ENCODE measurements around the gene RPTOR.

RPTOR gene

DNA sequence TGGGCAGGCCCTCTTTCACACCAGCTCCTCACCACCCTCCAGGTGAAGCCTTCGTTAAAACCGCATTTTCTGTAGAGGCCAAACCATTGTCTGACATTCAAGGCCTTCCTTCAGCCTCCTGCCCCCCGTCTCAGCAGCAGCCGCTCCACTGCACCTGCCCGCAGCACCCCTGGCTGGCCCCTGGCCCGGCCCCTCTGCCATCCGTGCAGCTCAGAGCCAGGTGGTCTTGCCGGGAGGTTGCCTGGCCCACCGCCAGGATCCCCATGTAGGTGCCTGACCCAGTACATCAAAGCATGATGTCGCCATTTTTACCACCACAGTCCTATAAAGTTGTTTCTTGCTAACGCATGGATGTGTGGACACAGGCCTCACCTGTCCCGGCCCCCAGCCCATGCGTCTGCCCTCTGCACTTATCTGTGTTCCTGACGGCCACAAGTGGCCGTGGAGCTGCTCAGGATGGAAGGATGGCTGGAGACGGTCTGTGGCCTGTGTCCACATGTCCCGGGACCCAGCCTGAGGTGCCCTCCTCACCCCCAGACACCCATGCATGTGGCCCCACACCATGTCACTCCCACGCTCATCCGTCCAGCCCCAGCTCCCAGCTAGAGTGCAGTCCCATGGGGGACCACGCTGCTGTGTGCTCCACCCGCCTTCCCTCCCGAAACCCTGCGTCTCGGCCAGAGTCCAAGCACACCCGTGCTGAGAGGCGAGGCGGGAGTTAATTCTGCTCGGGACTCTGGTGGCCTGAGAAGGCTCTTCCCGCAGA, 357.7 kb downstream of the RPTOR start:
- no peak overlapping the region for H3K4me3 ChIP-seq (ENCODE audit: low read depth, low read length)

DNA sequence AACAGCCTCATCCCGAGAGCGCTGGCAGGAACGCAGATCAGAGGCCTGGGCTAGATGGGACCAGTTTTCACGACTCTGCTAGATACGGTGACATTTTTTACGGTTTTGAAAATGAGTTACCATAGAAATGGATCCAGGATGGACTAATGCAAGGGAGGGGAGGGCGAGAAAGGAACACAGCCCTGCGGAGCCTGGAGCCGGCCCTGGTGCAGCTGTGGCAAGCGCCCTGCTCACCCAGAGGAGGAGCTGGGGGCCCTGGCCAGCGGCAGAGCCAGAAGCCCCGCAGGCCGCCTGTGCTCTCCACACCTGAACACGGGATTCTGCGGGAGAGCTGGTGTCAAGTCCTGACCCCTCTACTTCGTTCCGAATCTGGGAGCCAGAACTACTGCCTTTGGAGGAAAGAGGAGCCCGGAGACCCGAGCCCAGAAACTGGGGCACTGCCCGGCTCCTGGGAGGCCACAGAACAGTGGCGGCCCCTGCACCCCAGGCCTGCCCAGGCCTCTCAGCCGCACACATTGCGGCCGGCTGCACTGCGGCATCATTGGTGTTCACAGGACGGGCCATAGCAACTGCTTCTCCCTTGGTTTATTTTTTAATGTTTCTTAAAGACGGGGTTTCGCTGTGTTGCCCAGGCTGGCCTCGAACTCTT, 358.4 kb downstream of the RPTOR start:
- H3K4me3 ChIP-seq (ENCODE audit: low read depth, low read length): no peak overlapping the region

DNA sequence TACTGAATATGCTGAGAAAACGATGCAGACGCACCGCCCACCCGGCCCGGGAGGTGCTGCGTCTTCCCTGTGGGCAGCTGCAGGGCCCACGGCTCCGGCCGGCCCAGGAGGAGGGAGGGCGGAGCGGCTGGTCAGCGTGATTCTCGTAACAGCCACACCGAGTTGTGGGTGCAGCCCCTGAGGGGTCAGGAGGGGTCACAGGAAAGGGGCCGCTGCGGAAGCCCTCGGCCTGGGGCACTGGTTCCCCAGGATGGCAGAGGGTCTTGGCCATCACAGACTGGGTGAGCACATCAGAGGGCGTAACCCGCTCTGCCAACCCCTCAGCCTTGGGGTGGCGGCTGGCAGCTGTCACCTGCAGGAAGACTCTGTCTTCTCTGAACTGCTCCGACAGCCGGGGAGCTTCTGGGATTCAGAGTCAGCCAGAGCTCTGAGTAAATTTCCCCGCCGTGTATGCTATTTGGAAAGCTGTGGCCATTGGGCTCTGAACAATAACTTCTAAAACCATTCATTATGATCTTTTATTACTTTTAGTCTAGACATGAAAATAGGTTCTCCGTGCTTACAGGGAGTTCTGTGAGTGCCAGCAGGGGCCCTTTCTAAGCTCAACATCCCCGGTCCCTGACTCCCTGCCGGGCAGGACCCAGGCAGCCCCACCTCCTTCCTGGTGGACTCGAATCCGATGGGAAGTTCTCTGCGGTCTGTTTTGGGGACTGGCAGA, 359.6 kb downstream of the RPTOR start:
- no peak overlapping the region for H3K4me3 ChIP-seq (ENCODE audit: low read depth, low read length)

DNA sequence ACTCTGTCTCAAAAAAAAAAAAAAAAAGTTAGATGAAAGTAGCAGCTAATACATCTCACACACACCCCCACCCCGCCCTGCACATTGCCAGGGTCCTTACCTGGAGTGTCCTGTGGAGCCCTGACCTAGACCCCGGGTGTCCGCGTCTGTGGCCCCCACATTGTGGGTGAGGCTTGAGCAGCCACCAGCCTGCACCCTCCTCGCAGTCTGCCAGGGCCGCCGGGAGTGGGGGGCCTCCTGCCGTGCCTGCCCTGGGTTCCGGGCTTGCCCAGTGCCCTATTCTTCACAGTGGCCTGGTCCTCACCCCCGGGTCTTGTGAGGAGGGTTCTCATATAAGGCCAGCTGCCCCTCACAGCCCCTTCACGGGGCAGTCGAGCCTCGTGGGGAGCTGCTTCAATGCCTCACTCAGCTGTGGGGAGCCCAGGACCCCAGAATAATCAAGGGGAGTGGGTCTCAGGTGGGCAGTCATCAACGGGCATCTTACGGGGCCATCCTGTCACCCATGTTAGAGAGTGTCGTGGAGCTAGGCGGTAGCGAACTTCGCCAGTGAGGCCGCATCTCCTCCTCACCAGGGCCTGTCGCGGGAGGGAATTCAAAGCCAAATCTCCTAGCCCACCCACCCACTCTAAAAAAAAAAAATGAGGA, 361.1 kb downstream of the RPTOR start:
- no peak overlapping the region for H3K4me3 ChIP-seq (ENCODE audit: low read depth, low read length)

DNA sequence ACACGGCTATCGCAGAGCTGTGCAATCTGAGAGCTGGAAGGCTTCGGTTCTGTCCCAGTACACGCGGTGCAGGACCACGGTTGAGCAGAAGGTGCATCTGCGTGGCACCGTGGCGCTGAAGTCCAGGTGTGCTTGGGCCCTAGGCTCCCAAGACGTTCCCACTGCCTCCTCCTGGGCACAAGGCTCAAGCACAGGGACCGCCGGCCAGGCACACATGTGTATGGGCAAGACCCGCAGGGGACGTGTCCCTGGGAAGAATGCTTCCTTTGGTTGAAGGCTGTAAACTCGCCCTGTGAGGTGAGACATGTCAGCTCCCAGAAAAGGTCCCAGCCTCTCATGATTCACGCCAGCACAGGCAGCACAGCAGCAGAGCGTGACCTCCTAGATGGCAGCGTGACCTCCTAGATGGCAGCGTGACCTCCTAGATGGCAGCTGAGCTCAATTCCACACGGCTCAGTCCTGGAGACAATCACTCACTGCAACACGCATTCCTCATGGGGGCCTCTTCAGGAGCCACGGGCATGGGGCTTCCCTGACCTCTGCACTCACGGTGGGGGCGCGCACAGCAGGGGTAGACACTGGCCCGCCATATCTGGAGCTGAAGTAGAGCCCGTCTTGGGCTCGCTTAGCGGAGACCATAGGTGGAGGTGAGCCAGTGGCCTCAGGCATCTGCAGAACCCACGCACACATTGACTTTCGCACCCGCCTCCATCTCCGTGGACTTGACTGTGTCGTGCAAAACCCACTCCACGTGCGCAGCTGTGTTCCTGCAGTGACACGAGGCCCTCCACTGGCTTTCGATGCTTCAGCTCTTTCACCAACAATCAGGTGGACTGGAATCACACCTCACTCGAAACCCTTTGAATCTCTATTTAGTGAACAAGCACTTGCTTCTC, 362.0 kb downstream of the RPTOR start:
- no peak overlapping the region for H3K4me3 ChIP-seq (ENCODE audit: low read depth, low read length)

DNA sequence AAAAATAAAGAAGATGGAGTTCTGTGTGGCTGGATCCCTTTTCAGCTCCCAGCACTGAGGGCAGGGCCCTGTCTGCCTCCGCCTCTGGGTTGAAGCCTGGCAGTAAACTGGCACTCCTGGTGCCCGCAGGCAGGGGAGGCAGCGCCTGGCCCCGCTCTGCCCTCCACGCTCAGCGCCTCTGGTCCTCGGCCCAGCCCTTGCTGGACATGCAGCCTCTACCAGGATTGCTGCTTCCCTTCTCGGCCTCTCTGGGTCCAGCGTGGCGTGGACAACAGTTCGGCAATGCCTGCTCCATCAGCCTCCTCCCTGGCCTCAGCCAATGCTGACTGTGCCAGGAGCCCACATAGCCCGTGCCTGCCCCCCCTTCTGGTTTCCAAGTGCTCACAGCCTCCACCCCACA, 362.6 kb downstream of the RPTOR start:
- H3K4me3 ChIP-seq (ENCODE audit: low read depth, low read length): no peak overlapping the region

DNA sequence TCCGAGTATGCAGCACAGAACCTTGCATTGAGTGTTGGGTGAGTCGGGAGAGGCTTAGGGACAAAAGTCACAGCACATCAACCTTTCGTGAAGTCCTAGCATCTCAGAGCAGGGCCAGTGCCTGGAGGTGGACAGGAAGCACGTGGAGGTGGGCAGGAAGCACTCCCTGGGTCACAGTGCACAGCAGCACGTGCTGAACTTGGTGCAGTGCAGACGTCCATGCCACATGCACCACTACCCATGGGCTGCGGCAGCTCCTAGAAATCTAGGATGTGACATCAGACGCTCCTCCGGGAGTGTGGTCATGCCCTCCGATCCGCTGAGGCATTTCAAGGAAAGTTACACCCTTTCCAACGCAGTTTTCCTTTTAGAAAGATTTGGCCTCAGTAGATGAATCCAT, 363.6 kb downstream of the RPTOR start:
- H3K4me3 ChIP-seq (ENCODE audit: low read depth, low read length): no peak overlapping the region

DNA sequence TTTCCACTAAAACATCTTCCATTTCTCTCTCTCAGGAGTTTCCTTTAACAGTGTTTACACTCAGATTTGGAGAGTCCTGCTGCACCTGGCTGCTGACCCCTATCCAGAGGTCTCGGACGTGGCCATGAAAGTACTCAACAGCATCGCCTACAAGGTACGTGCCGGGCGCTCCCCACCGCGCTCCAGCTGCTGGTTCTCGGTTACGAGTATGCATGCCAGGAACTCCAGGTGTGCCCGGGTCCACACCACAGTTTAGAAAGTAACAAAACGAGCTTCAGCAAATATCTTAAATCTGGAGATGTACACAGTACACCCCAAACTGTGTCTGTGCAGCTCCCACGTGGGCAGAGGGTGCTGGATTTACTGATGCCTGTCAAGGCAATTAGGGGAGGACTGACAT, 364.1 kb downstream of the RPTOR start:
- no peak overlapping the region for H3K4me3 ChIP-seq (ENCODE audit: low read depth, low read length)

DNA sequence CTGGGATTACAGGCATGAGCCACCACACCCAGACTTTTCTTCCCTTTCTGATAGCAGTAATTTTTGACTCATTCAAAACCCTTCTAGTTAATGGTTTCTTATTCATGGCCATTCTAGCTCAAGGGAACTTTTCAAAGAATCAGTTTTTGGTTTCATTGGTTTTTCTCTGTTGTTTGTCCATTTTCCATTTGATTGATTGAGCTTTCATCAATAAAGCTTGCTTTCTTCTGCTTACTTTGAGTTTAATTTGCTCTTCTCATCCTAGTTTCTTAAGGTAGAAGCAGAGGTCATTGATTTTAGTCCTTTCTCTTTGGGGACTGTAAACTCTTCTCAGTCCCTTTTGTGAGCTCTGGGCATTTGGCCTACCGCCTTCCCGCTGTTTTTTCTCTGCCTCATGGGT, 365.0 kb downstream of the RPTOR start:
- no peak overlapping the region for H3K4me3 ChIP-seq (ENCODE audit: low read depth, low read length)

DNA sequence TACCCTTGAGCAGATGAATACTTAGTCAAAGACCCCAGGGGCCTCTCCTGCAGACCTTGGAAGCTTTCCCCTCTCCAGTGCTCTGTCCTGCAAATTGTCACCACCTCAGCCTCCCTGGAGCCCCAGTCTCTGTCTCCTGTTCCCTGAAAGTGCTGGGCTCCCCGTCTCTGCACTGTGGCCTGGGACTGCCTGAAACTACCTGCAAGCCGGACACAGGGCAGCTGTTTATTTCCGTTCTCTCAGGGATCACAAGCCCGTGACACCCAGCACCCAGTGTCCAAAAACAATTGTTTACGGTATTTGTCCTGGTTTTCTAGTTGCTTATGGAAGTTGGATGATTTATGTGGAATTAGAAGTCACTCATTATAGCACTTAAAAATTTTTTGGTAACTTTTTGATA, 365.4 kb downstream of the RPTOR start:
- H3K4me3 ChIP-seq (ENCODE audit: low read depth, low read length): no peak overlapping the region

DNA sequence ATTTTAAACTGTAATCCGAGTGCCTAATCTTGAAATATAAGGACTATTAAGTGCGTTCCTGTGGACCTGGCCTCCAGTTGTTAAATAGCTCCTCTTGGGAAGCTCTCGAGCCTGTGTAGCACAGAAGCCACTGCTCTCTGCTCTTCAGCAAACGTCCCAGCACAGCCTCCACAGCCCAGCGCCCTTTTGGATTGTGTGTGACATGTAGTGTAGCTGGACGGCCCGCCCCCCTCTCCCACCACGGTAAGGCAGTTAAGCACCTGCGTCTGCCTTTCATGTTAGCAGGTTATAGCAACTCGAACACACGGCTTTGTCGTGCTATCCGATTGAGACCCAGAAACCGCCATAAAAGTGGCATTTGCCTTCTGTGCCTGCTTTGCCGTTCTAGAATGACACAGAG, 367.8 kb downstream of the RPTOR start:
- no peak overlapping the region for H3K4me3 ChIP-seq (ENCODE audit: low read depth, low read length)

DNA sequence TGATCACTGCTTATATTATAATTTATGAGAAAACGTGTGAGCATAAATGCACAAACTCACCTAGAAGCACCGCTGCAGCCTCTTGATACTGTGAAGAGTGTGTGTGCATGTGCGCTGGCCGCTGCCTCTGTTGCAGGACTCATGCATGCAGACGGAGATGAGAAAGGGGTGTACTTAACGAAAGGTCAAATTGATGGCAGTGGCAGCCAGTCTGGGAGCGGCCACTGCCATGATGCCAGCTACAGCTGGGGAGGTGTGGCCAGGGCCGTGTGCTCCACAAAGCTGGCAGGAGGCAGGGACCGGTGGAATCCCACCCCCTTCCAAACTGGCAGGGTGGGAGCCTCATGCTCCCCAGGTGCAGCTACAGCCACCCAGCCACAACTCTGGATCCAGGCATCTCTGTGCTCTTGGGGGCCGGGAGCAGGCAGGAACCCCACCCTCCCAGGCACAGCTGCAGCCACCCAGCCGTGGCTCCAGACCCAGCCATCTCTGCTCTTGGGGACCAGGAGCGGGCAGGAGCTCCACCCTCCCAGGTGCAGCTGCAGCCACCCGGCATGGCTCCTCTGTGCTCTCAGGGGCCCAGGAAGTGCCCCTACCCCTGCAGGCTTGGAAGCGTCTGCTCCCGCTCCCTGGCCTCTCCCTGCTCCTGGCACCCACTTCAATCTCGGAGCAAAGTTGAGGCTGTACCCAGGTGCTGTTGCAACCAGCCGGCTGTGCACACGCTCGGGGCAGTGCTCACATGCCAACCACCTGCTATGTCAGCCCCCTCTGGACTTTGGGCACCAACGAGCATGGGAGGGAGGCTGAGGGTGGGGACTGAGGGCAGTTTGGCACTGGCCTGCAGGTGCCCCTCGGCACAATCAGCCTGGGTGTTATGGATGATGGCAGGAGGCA, 369.5 kb downstream of the RPTOR start:
- H3K4me3 ChIP-seq (ENCODE audit: low read depth, low read length): no peak overlapping the region

DNA sequence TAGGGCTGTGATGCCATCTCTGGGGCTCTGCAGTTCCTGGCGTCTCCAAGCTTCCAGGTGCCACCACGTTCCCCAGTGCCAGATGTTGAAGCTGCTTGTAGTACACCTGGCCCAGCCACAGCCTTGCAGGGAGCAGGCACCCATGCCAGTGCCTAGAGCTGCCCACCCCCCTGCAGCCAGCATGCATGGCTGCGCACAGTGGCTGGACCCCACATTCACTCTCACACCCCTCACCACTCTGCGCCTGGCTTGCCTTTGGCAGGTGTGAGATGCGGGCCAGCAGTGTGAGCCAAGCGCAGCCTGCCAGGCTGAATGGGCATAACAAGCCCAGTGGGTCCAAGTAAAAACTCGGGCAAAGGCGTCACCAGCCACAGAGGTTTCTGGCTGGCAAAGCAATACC, 371.6 kb downstream of the RPTOR start:
- H3K4me3 ChIP-seq (ENCODE audit: low read depth, low read length): no peak overlapping the region

DNA sequence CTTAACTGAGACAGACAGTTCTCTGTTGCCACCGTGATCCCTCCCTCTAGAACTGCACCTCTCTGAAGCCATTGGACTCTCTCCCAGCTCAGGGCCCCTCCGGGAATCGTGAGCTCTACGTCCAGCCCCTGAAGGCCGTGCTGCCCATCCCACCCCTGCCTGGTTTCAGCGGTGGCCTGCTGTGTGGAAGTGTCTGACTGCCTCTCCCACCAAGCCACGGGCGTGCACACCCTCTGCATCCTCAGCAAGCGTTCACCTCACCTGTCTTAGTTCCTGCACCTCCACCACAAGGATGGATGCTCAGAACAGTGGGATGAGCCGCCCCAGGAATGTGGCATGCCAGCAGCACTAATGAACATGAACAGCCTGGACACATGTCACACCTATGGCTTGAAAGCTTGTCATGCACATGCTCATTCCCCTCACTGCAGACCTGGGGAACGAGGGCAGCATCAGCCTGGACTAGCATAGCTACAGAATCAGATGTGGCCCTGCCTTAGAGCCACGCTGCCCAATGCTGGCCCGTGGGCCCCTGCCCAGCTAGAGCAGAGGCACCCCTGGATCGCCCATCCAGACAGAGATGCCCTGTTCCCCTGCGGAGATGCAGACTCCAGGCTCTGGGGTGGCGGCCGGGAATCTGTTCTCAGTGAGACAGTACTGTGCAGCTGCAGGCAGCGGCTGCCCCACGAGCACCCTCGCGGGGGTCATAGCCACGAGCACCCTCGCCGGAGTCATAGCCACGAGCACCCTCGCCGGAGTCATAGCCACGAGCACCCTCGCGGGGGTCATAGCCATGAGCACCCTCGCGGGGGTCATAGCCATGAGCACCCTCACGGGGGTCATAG, 373.3 kb downstream of the RPTOR start:
- H3K4me3 ChIP-seq (ENCODE audit: low read depth, low read length): no peak overlapping the region

DNA sequence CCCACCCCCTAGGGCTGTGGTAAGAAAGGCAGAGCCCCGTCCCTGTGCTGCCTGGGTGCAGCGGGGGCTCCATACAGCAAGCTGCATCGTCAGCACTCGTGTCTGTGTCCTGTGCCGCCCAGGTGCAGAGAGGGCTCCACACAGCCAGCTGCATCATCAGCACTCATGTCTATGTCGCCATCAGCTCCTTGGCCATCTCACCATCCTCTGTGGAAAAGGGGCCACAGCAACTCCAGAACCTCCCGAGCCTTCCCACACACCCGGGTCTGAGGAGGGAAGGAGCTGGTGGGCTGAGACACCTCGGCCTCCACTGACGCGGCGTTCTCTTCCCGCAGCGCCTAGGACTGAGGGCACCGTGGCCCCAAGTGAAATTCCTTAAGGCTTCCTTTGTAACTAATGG, 374.1 kb downstream of the RPTOR start:
- no peak overlapping the region for H3K4me3 ChIP-seq (ENCODE audit: low read depth, low read length)

DNA sequence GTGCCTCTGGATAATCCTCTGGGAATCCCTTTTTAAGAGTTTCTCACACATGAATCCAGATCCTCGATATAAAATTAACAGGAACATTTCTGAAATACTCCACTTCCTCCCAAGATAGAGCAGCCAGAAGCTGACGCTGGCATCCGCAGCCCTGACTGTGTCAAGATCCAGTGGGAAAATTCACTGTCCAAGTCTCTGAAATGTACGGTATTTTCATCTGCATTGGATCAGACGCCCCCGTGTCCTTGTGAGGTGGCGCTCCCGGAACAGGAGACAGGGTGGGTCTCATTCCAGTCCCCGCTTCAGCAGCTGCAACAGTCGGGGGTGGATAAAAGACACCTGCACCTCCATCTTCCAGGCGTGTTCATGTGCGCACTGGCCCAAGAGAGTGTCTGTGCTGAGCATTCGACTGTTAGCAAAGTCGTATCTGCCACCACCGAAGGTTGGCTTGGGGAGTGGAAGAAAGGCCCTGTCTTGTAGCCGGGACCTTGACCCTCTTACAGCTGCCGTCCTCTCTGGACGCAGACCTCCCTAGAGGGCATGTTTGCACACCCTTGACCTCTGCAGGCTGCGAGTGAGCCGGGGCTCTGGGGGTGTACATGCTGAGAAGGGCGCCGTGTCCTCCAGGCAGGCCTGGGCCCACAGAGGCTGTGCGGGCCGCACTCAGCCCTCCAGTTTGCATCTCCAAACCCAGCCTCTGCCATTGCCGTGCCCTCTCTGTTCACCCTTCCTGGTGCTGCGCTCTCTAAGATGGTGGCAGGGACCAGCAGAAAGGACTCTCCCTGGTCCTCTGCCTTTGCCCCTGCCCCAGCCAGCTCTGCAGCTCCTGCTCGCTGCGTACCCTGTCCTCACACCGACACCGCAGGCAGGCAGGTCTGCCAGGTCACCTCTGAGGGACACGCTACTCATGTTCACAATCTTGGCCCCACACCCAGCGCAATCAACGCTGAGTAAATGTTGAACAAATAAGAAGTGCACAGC, 375.0 kb downstream of the RPTOR start:
- H3K4me3 ChIP-seq (ENCODE audit: low read depth, low read length): no peak overlapping the region

DNA sequence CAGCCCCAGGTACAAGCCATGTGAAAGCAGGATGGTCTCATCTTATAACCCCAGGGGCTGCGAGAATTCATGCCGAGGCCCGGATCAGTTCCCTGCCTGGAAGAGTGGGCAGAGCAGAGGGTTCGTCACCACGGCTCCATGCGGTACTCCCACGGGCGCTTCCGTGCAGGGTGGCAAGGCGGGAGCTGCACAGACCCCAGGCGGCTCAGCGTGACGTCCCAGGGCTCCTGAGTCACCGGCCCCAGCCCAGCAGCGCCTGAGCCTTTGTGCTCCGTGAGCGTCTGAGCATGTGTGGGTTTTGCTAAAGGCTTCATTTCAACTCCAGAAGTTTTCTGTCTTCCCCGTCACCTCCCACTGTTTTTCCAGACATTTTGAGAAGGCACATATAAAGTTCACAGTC, 375.8 kb downstream of the RPTOR start:
- no peak overlapping the region for H3K4me3 ChIP-seq (ENCODE audit: low read depth, low read length)

DNA sequence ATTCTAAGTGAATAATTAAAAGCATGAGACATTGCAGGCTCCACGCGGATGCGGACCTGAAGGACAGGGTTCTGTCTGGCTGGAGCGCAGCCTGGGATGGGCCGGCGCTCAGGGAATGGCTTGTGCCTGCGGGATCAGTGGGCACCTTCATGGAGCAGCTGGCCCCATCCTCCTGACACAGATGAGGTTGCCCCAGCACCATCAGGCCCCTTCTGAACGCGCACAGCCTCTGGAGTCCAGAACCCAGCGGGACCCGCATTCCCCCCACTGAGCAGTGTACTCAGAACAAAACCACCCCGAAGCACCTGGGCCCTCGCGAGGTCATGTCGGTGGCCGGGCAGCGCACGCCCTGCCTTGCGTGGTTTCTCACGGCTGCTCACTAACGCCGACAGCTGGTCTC, 376.5 kb downstream of the RPTOR start:
- no peak overlapping the region for H3K4me3 ChIP-seq (ENCODE audit: low read depth, low read length)
